ENCODE data around the gene CHCHD3. TPM values are rescaled to one million over a fixed set of nuclear protein-coding genes. Genes with fewer than 3 reads are reported as not detected.

The CHCHD3 gene
- total RNA-seq, 1 experiment from 2014 or later = 102 TPM

- Mint-ChIP-seq H3K4me1 (ENCODE audit: low read depth, unreplicated experiment) (no peaks in the 10 kb centered on the region), H3K36me3 (ENCODE audit: insufficient read depth, unreplicated experiment) (peaks cover 17% of the 10 kb centered on the region), H3K27ac (ENCODE audit: unreplicated experiment) (no peak overlapping the region), H3K4me3 (ENCODE audit: unreplicated experiment) (no peak overlapping the region), H3K27me3 (ENCODE audit: insufficient read depth, unreplicated experiment) (no peaks in the 10 kb centered on the region), H3K9me3 (ENCODE audit: unreplicated experiment) (no peaks in the 10 kb centered on the region)
- Histone ChIP-seq H3K4me1 (no peaks in the 10 kb centered on the region), H3K9me3 (no peaks in the 10 kb centered on the region), H3K27me3 (replicated peaks; ENCODE audit: control insufficient read depth, insufficient read depth, low read length) (no peaks in the 10 kb centered on the region), H3K36me3 (ENCODE audit: control insufficient read depth, insufficient read depth, low read length) (no peaks in the 10 kb centered on the region), H3K4me3 (ENCODE audit: low read depth, low read length) (no peak overlapping the region)
- intact Hi-C loops (cut with micrococcal nuclease; ENCODE audit: unreplicated experiment) = no loop called here
- DNase-seq = no peak
- POLR2A ChIA-PET = no interaction called here
- CTCF ChIA-PET = no interaction called here
- BruUV-seq (replicated peaks) = no TSS peak
- no peak for TF ChIP-seq CTCF (IDR thresholded peaks at IDR 0.05; ENCODE audit: insufficient read depth in 1 of 2, low read depth in 1 of 2, low read length in 1 of 2, severe bottlenecking in 1 of 2, unreplicated experiment in 1 of 2)
Observed at GRCh38 chr7:133022661-133023060, 59.2 kb downstream of the CHCHD3 start.

GRCh38 chr7:133021196-133021595 lies 60.7 kb downstream of the CHCHD3 start:
- CTCF ChIA-PET = no interaction called here
- BruUV-seq (replicated peaks) = no TSS peak
- no peak for DNase-seq
- H3K27me3 Mint-ChIP-seq (ENCODE audit: insufficient read depth, unreplicated experiment) = no peaks in the 10 kb centered on the region
- peaks cover 22% of the 10 kb centered on the region for H3K36me3 Mint-ChIP-seq (ENCODE audit: insufficient read depth, unreplicated experiment)
- no peaks in the 10 kb centered on the region for H3K4me1 Mint-ChIP-seq (ENCODE audit: low read depth, unreplicated experiment)
- no peaks in the 10 kb centered on the region for H3K36me3 ChIP-seq (ENCODE audit: control insufficient read depth, insufficient read depth, low read length)
- H3K27me3 ChIP-seq (replicated peaks; ENCODE audit: control insufficient read depth, insufficient read depth, low read length) = no peaks in the 10 kb centered on the region
- H3K4me1 ChIP-seq = no peaks in the 10 kb centered on the region
- no peak for TF ChIP-seq CTCF (IDR thresholded peaks at IDR 0.05; ENCODE audit: insufficient read depth in 1 of 2, low read depth in 1 of 2, low read length in 1 of 2, severe bottlenecking in 1 of 2, unreplicated experiment in 1 of 2)
- H3K4me3 ChIP-seq (ENCODE audit: low read depth, low read length) = no peak overlapping the region
- H3K4me3 Mint-ChIP-seq (ENCODE audit: unreplicated experiment) = no peak overlapping the region
- H3K9me3 ChIP-seq = no peaks in the 10 kb centered on the region
- POLR2A ChIA-PET = no interaction called here
- H3K27ac Mint-ChIP-seq (ENCODE audit: unreplicated experiment) = no peak overlapping the region
- intact Hi-C loops (cut with micrococcal nuclease; ENCODE audit: unreplicated experiment) = no loop called here
- H3K9me3 Mint-ChIP-seq (ENCODE audit: unreplicated experiment) = no peaks in the 10 kb centered on the region

GRCh38 chr7:133020496-133020895 lies 61.4 kb downstream of the CHCHD3 start:
- Histone ChIP-seq H3K27me3 (replicated peaks; ENCODE audit: control insufficient read depth, insufficient read depth, low read length) (no peaks in the 10 kb centered on the region), H3K36me3 (ENCODE audit: control insufficient read depth, insufficient read depth, low read length) (no peaks in the 10 kb centered on the region), H3K4me1 (no peaks in the 10 kb centered on the region), H3K9me3 (no peaks in the 10 kb centered on the region), H3K4me3 (ENCODE audit: low read depth, low read length) (no peak overlapping the region)
- intact Hi-C loops (cut with micrococcal nuclease; ENCODE audit: unreplicated experiment) = no loop called here
- H3K27me3 Mint-ChIP-seq (ENCODE audit: insufficient read depth, unreplicated experiment) = no peaks in the 10 kb centered on the region
- no peak for TF ChIP-seq CTCF (IDR thresholded peaks at IDR 0.05; ENCODE audit: insufficient read depth in 1 of 2, low read depth in 1 of 2, low read length in 1 of 2, severe bottlenecking in 1 of 2, unreplicated experiment in 1 of 2)
- H3K9me3 Mint-ChIP-seq (ENCODE audit: unreplicated experiment) = no peaks in the 10 kb centered on the region
- peaks cover 22% of the 10 kb centered on the region for H3K36me3 Mint-ChIP-seq (ENCODE audit: insufficient read depth, unreplicated experiment)
- H3K4me3 Mint-ChIP-seq (ENCODE audit: unreplicated experiment) = no peak overlapping the region
- H3K27ac Mint-ChIP-seq (ENCODE audit: unreplicated experiment) = no peak overlapping the region
- DNase-seq = no peak
- ChIA-PET CTCF (no interaction called here), POLR2A (no interaction called here)
- BruUV-seq (replicated peaks) = no TSS peak
- H3K4me1 Mint-ChIP-seq (ENCODE audit: low read depth, unreplicated experiment) = no peaks in the 10 kb centered on the region
